CD4-positive, alpha-beta T cell (primary cell): Measurements from ENCODE around the gene EHD2. TPM values are rescaled to one million over a fixed set of nuclear protein-coding genes. Genes with fewer than 3 reads are reported as not detected.

Experiments used
- ATAC-seq: fragments of 200-7000 bp; cut with Tn5 transposase; one replicate; pipeline ENCODE4 v1.10.0; 2022; ENCODE audit warnings: mild to moderate bottlenecking; ENCODE audit not compliant: poor library complexity
- CTCF ChIA-PET: fragments of 350-600 bp; sonication (Branson Sonifier 250); formaldehyde crosslinking; loops from one replicate; lab custom pipeline; 2021; ENCODE audit warnings: antibody characterized with exemption, inconsistent platforms; lab: Charles Lee
- POLR2A ChIA-PET: fragments of 350-600 bp; sonication (Branson Sonifier 250); formaldehyde crosslinking; loops from one replicate; lab custom pipeline; 2021; ENCODE audit warnings: antibody characterized with exemption, inconsistent platforms; lab: Charles Lee
- DNase-seq, 14 experiments: peaks; one replicate each; pipeline ENCODE4 v3.0.0-alpha.2; 2013 to 2020; ENCODE audit warnings: mixed read lengths in 2 of 14
- H3K27ac ChIP-seq, 2 donors: one replicate each; pipeline versions ENCODE4 v1.5.1 to v1.7.0; 2013; ENCODE audit warnings: low read length in 2 of 2, low read depth in 1 of 2, mild to moderate bottlenecking in 1 of 2
- H3K27me3 ChIP-seq, 2 experiments: 1 replicate in 1 of 2; 2 replicates in 1 of 2; pipeline versions ENCODE4 v1.6.1 to v1.7.0; 2013; ENCODE audit warnings: low read length in 2 of 2, control low read depth in 1 of 2, mild to moderate bottlenecking in 1 of 2, moderate library complexity in 1 of 2; ENCODE audit not compliant: insufficient read depth in 2 of 2, control insufficient read depth in 1 of 2
- H3K36me3 ChIP-seq: one replicate; pipeline ENCODE4 v1.6.1; 2013; ENCODE audit warnings: low read length, control low read depth; ENCODE audit not compliant: insufficient read depth
- H3K4me1 ChIP-seq: one replicate; pipeline ENCODE4 v1.6.1; 2013; ENCODE audit warnings: low read length, control low read depth; ENCODE audit not compliant: insufficient read depth
- H3K4me3 ChIP-seq: one replicate; pipeline ENCODE4 v1.5.1; 2013; ENCODE audit warnings: mild to moderate bottlenecking, low read length, moderate library complexity
- H3K9me3 ChIP-seq, 2 experiments: 1 replicate in 1 of 2; 2 replicates in 1 of 2; pipeline versions ENCODE4 v1.6.1 to v1.7.0; 2013; ENCODE audit warnings: low read length in 2 of 2, mild to moderate bottlenecking in 2 of 2, control low read depth in 1 of 2, moderate library complexity in 1 of 2; ENCODE audit not compliant: control insufficient read depth in 1 of 2, insufficient read depth in 1 of 2
- H3K27ac Mint-ChIP-seq: one replicate; pipeline ENCODE4 v1.8.0; 2020; ENCODE audit warnings: mixed read lengths
- H3K27me3 Mint-ChIP-seq: one replicate; pipeline ENCODE4 v1.8.0; 2021; ENCODE audit warnings: mixed read lengths
- H3K36me3 Mint-ChIP-seq: one replicate; pipeline ENCODE4 v1.8.0; 2021; ENCODE audit warnings: low read depth, mixed read lengths
- H3K4me1 Mint-ChIP-seq: one replicate; pipeline ENCODE4 v1.8.0; 2021; ENCODE audit warnings: low read depth, mixed read lengths
- H3K4me3 Mint-ChIP-seq: one replicate; pipeline ENCODE4 v1.8.0; 2020; ENCODE audit warnings: mild to moderate bottlenecking, mixed read lengths
- H3K9me3 Mint-ChIP-seq: one replicate; pipeline ENCODE4 v1.8.0; 2020; ENCODE audit warnings: mixed read lengths
- intact Hi-C, 2 experiments: fragments of 100-400 bp; cut with DNase I in 1 of 2; cut with micrococcal nuclease in 1 of 2; formaldehyde crosslinking; loops; one replicate each; pipeline versions ENCODE4 v1.15.1 to v1.9.0; 2023 to 2025; cut with DNase I, micrococcal nuclease
- total RNA-seq, 174 experiments: library from RNA in 2 of 174; stranded (reverse) in 2 of 174; gene quantifications; one replicate each; pipeline ENCODE4 v1.2.3 and lab custom pipeline; 2021 to 2026
- TF ChIP-seq, protein P1 (sequence below): fragments of 200-600 bp; IDR thresholded peaks from one replicate; pipeline ENCODE4 v1.8.0; 2022; ENCODE audit warnings: antibody characterized with exemption, mild to moderate bottlenecking

EHD2 gene
- total RNA-seq, 2 experiments from 2014 or later = 0.16 TPM; not detected in 1

GRCh38 chr19:47703301-47703700 lies 9.9 kb upstream of the EHD2 start:
- Histone ChIP-seq H3K4me3 (no peak overlapping the region), H3K27ac (no peak overlapping the region), H3K27me3 (peaks cover 3 to 7% of the 10 kb centered on the region in 2 experiments), H3K4me1 (peaks cover 7% of the 10 kb centered on the region), H3K36me3 (peaks cover 26% of the 10 kb centered on the region), H3K9me3 (peaks cover 0 to 4% of the 10 kb centered on the region in 2 experiments)
- POLR2A ChIA-PET = no interaction called here
- H3K9me3 Mint-ChIP-seq = no peaks in the 10 kb centered on the region
- DNase-seq = no peak
- CTCF ChIA-PET = no interaction called here
- H3K27ac Mint-ChIP-seq = no peak overlapping the region
- no peak overlapping the region for H3K4me3 Mint-ChIP-seq
- TF ChIP-seq, protein P1, sequence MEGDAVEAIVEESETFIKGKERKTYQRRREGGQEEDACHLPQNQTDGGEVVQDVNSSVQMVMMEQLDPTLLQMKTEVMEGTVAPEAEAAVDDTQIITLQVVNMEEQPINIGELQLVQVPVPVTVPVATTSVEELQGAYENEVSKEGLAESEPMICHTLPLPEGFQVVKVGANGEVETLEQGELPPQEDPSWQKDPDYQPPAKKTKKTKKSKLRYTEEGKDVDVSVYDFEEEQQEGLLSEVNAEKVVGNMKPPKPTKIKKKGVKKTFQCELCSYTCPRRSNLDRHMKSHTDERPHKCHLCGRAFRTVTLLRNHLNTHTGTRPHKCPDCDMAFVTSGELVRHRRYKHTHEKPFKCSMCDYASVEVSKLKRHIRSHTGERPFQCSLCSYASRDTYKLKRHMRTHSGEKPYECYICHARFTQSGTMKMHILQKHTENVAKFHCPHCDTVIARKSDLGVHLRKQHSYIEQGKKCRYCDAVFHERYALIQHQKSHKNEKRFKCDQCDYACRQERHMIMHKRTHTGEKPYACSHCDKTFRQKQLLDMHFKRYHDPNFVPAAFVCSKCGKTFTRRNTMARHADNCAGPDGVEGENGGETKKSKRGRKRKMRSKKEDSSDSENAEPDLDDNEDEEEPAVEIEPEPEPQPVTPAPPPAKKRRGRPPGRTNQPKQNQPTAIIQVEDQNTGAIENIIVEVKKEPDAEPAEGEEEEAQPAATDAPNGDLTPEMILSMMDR = no peak
- H3K4me1 Mint-ChIP-seq = no peaks in the 10 kb centered on the region
- peaks cover 35% of the 10 kb centered on the region for H3K36me3 Mint-ChIP-seq
- intact Hi-C loops = no loop called here
- ATAC-seq = no peak
- H3K27me3 Mint-ChIP-seq = peaks cover 6% of the 10 kb centered on the region

DNA sequence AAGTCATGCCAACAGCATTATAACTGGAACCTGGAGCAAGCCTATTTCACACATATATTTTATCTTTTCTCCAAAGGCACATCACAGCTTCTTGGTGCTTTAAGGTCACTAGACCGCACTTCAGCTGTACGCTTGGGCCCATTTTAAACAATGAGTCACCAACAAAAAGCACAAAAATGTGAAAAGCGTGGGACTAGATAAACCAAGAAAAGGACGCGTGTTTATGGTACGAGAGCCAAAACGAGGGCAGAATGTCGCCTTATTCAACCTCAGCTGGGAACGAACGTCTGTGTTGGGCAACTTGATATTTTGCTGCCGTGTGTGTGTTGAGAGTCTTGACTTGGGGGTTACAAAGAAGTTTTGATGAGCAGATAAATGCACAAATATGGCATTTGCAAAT lies 9.2 kb upstream of the EHD2 start:
- Histone ChIP-seq H3K9me3 (peaks cover 0 to 4% of the 10 kb centered on the region in 2 experiments), H3K27me3 (peaks cover 3 to 7% of the 10 kb centered on the region in 2 experiments), H3K4me1 (peaks cover 5% of the 10 kb centered on the region), H3K4me3 (no peak overlapping the region), H3K27ac (no peak overlapping the region), H3K36me3 (peaks cover 19% of the 10 kb centered on the region)
- intact Hi-C loops = no loop called here
- POLR2A ChIA-PET = interaction anchor here (1.6 kb wide), 1 partner anchor 267 kb away, joined by 6 read pairs; no protein-coding TSS in a partner anchor
- Mint-ChIP-seq H3K4me3 (no peak overlapping the region), H3K27ac (no peak overlapping the region), H3K9me3 (no peaks in the 10 kb centered on the region), H3K27me3 (peaks cover 6% of the 10 kb centered on the region), H3K4me1 (no peaks in the 10 kb centered on the region), H3K36me3 (peaks cover 34% of the 10 kb centered on the region)
- CTCF ChIA-PET = no interaction called here
- ATAC-seq (no peak), DNase-seq (no peak)
- TF ChIP-seq, protein P1 = no peak

- H3K4me3 ChIP-seq = no peak overlapping the region
- ChIA-PET CTCF (no interaction called here), POLR2A (interaction anchor here (1.6 kb wide), 1 partner anchor 268 kb away, joined by 6 read pairs; no protein-coding TSS in a partner anchor)
- H3K9me3 ChIP-seq = peaks cover 0 to 4% of the 10 kb centered on the region in 2 experiments
- ATAC-seq = no peak
- TF ChIP-seq, protein P1 = no peak
- H3K27me3 ChIP-seq = peaks cover 3 to 7% of the 10 kb centered on the region in 2 experiments
- Mint-ChIP-seq H3K9me3 (no peaks in the 10 kb centered on the region), H3K27me3 (peaks cover 6% of the 10 kb centered on the region), H3K27ac (no peak overlapping the region), H3K36me3 (peaks cover 28% of the 10 kb centered on the region), H3K4me3 (no peak overlapping the region), H3K4me1 (no peaks in the 10 kb centered on the region)
- DNase-seq = no peak
- intact Hi-C loops = loop anchor here in 1 of 2 experiments (5.0 kb wide), 1 partner anchor 407 kb away; no protein-coding TSS in a partner anchor
- no peak overlapping the region for H3K27ac ChIP-seq
- peaks cover 13% of the 10 kb centered on the region for H3K36me3 ChIP-seq
- H3K4me1 ChIP-seq = peaks cover 4% of the 10 kb centered on the region
Observed at GRCh38 chr19:47704656-47705055, 8.6 kb upstream of the EHD2 start.
